SK-N-SH (cell line): Measurements from ENCODE around the gene MINDY2. TPM values are rescaled to one million over a fixed set of nuclear protein-coding genes. Genes with fewer than 3 reads are reported as not detected.

Experiments used
- CTCF ChIA-PET: fragments of 300-600, 350-600 bp; formaldehyde crosslinking; extraction: SDS; loops from one replicate; lab custom pipeline; 2021; lab: Yijun Ruan, JAX
- POLR2A ChIA-PET: fragments of 350-600 bp; sonication (Branson Sonifier 250); formaldehyde crosslinking; extraction: SDS; loops from one replicate; lab custom pipeline; 2020; ENCODE audit warnings: antibody characterized with exemption, inconsistent platforms; lab: Yijun Ruan, JAX
- DNase-seq: peaks from one replicate; pipeline ENCODE4 v3.0.0; 2012
- H2AFZ ChIP-seq: fragments of 200-600 bp; sonication (generic); 2 replicates; pipeline ENCODE4 v1.8.1; 2016; ENCODE audit warnings: antibody characterized with exemption, mild to moderate bottlenecking, low read depth
- H3F3A ChIP-seq: fragments of 200-600 bp; sonication (generic); replicated peaks from 2 replicates; pipeline ENCODE3; 2016; ENCODE audit warnings: antibody characterized with exemption, mild to moderate bottlenecking; ENCODE audit not compliant: insufficient read depth
- H3K27ac ChIP-seq, 2 experiments: fragments of 200-500 bp in 1 of 2; fragments of 200-600 bp in 1 of 2; sonication (Bioruptor generic) in 1 of 2; sonication (generic), shearing (Covaris generic) in 1 of 2; 2 replicates each; pipeline versions ENCODE4 v1.5.1 to v1.6.1; 2014 to 2016; ENCODE audit warnings: low read depth in 2 of 2, inconsistent platforms in 1 of 2, low read length in 1 of 2, mild to moderate bottlenecking in 1 of 2, mixed read lengths in 1 of 2
- H3K27me3 ChIP-seq: fragments of 200-600 bp; sonication (generic), shearing (Covaris generic); 2 replicates; pipeline ENCODE4 v1.6.1; 2016; ENCODE audit warnings: mixed run types; ENCODE audit not compliant: insufficient read depth
- H3K36me3 ChIP-seq, 2 experiments: fragments of 200-500 bp in 1 of 2; fragments of 200-600 bp in 1 of 2; sonication (Bioruptor generic) in 1 of 2; sonication (generic) in 1 of 2; replicated peaks in 1 of 2; 2 replicates each; pipeline versions ENCODE3 to v1.5.1; 2014 to 2016; ENCODE audit warnings: low read length in 1 of 2, mild to moderate bottlenecking in 1 of 2; ENCODE audit not compliant: insufficient read depth in 2 of 2, control insufficient read depth in 1 of 2
- H3K4me1 ChIP-seq, 2 experiments: fragments of 200-500 bp in 1 of 2; fragments of 200-600 bp in 1 of 2; sonication (Bioruptor generic) in 1 of 2; sonication (generic), shearing (Covaris generic) in 1 of 2; 2 replicates each; pipeline versions ENCODE4 v1.5.1 to v1.6.1; 2014 to 2016; ENCODE audit warnings: low read depth in 1 of 2, low read length in 1 of 2, mixed run types in 1 of 2; ENCODE audit not compliant: insufficient read depth in 2 of 2, control insufficient read depth in 1 of 2
- H3K4me2 ChIP-seq: fragments of 200-600 bp; sonication (generic), shearing (Covaris generic); 2 replicates; pipeline ENCODE4 v1.6.1; 2017; ENCODE audit warnings: mixed run types
- H3K4me3 ChIP-seq, 2 experiments: fragments of 200-500 bp in 1 of 2; fragments of 200-600 bp in 1 of 2; sonication (Bioruptor generic) in 1 of 2; sonication (generic), shearing (Covaris generic) in 1 of 2; 2 replicates each; pipeline versions ENCODE4 v1.5.1 to v1.8.1; 2014 to 2016; ENCODE audit warnings: low read depth in 2 of 2, inconsistent platforms in 1 of 2, low read length in 1 of 2, mild to moderate bottlenecking in 1 of 2, mixed read lengths in 1 of 2, moderate library complexity in 1 of 2
- H3K79me2 ChIP-seq: fragments of 200-600 bp; sonication (generic); 2 replicates; pipeline ENCODE4 v1.8.1; 2017; ENCODE audit warnings: mild to moderate bottlenecking; ENCODE audit not compliant: insufficient read depth
- H3K9ac ChIP-seq: fragments of 200-600 bp; sonication (generic); 2 replicates; pipeline ENCODE4 v1.6.1; 2017; ENCODE audit warnings: mixed run types
- H3K9me2 ChIP-seq: fragments of 200-600 bp; sonication (generic); 2 replicates; pipeline ENCODE4 v1.6.1; 2017; ENCODE audit warnings: mixed run types
- H3K9me3 ChIP-seq: fragments of 200-600 bp; sonication (generic); 2 replicates; pipeline ENCODE4 v1.6.1; 2017; ENCODE audit warnings: mixed run types, mild to moderate bottlenecking, moderate library complexity
- H4K20me1 ChIP-seq: fragments of 200-600 bp; sonication (generic); 2 replicates; pipeline ENCODE4 v1.6.1; 2017; ENCODE audit warnings: mild to moderate bottlenecking, mixed run types; ENCODE audit not compliant: insufficient read depth
- CHD2 ChIP-seq: fragments of 150-350 bp; IDR thresholded peaks from 2 replicates; pipeline ENCODE4 v1.6.1; 2018; ENCODE audit warnings: low read length; ENCODE audit not compliant: partially characterized antibody
- ELF1 ChIP-seq: IDR thresholded peaks from 2 replicates; pipeline ENCODE4 v1.4.0; 2012
- EP300 ChIP-seq, 2 experiments: IDR thresholded peaks; 2 replicates each; pipeline versions ENCODE4 v1.4.0 to v1.6.1; 2012; ENCODE audit warnings: borderline replicate concordance in 1 of 2, low read depth in 1 of 2, low read length in 1 of 2
- EZH2phosphoT487 ChIP-seq: fragments of 200-600 bp; sonication (generic); IDR thresholded peaks from 2 replicates; pipeline ENCODE4 v1.6.1; 2017; ENCODE audit warnings: low read depth, mixed run types, mild to moderate bottlenecking, antibody characterized with exemption, moderate library complexity, borderline replicate concordance
- FOXJ3 ChIP-seq: sonication (generic); formaldehyde crosslinking; IDR thresholded peaks from 2 replicates; pipeline ENCODE4 v1.5.1; 2020; ENCODE audit warnings: mild to moderate bottlenecking, missing genetic modification reagents
- FOXM1 ChIP-seq: IDR thresholded peaks from 2 replicates; pipeline ENCODE4 v1.4.0; 2012; ENCODE audit warnings: low read depth, mild to moderate bottlenecking
- GABPA ChIP-seq: IDR thresholded peaks from 2 replicates; pipeline ENCODE4 v1.4.0; 2012; ENCODE audit warnings: low read depth, mild to moderate bottlenecking
- GATA2 ChIP-seq: sonication (generic); formaldehyde crosslinking; IDR thresholded peaks from 2 replicates; pipeline ENCODE4 v1.5.0; 2020; ENCODE audit warnings: mild to moderate bottlenecking, missing genetic modification reagents
- JUND ChIP-seq: IDR thresholded peaks from 2 replicates; pipeline ENCODE4 v1.4.0; 2012
- MAX ChIP-seq: IDR thresholded peaks from 2 replicates; pipeline ENCODE4 v1.4.0; 2012; ENCODE audit warnings: low read depth
- PBX3 ChIP-seq: IDR thresholded peaks from 2 replicates; pipeline ENCODE4; 2012
- RCOR1 ChIP-seq: fragments of 150-350 bp; IDR thresholded peaks from 2 replicates; pipeline ENCODE4 v1.6.1; 2017; ENCODE audit warnings: antibody characterized with exemption, low read length
- REST ChIP-seq: IDR thresholded peaks from 2 replicates; pipeline ENCODE4 v1.6.1; 2012; ENCODE audit warnings: mild to moderate bottlenecking, low read depth, low read length, moderate library complexity
- RFX5 ChIP-seq: IDR thresholded peaks from 2 replicates; pipeline ENCODE4 v1.6.1; 2012; ENCODE audit warnings: mild to moderate bottlenecking, improper control_type of control experiment, low read length
- RXRA ChIP-seq: IDR thresholded peaks from 2 replicates; pipeline ENCODE4 v1.4.0; 2012; ENCODE audit warnings: low read depth, mild to moderate bottlenecking, borderline replicate concordance
- SIN3A ChIP-seq: IDR thresholded peaks from 2 replicates; pipeline ENCODE4 v1.6.1; 2012; ENCODE audit warnings: low read depth, mild to moderate bottlenecking, low read length, moderate library complexity, borderline replicate concordance
- SMC3 ChIP-seq: IDR thresholded peaks from 2 replicates; pipeline ENCODE4 v1.6.1; 2012; ENCODE audit warnings: low read depth, low read length, improper control_type of control experiment
- TAF1 ChIP-seq: IDR thresholded peaks from 2 replicates; pipeline ENCODE4 v1.6.1; 2012; ENCODE audit warnings: low read depth, mild to moderate bottlenecking, low read length, moderate library complexity, borderline replicate concordance
- TCF12 ChIP-seq: IDR thresholded peaks from 2 replicates; pipeline ENCODE4 v1.4.0; 2012
- TEAD4 ChIP-seq: IDR thresholded peaks from 2 replicates; pipeline ENCODE4 v1.4.0; 2012; ENCODE audit warnings: mild to moderate bottlenecking, borderline replicate concordance; ENCODE audit not compliant: insufficient read depth
- USF1 ChIP-seq: IDR thresholded peaks from 2 replicates; pipeline ENCODE4 v1.4.0; 2012; ENCODE audit warnings: low read depth, borderline replicate concordance
- WGBS: methylation state at CpG from one replicate; pipeline ENCODE4 v1.1.6; 2017; ENCODE audit warnings: low lambda C conversion rate; 5-methylcytosine and 5-hydroxymethylcytosine counted together
- polyA plus RNA-seq, 3 experiments: library from polyadenylated mRNA; depleted of rRNA; stranded (reverse); fragments of >200 nt; gene quantifications; 2 replicates each; pipeline ENCODE4 v1.2.3, GENCODE V29; 2012

The MINDY2 gene
- polyA plus RNA-seq, 1 of the 3 experiments (the other 2 are of a cell fraction) = 1.0 TPM

GRCh38 chr15:58736018-58736643 is 35.0 kb upstream of the MINDY2 start (continued):
- TF ChIP-seq REST (no peak), SMC3 (no peak)

GRCh38 chr15:58737298-58737697 is 33.8 kb upstream of the MINDY2 start:
- DNase-seq = no peak
- Histone ChIP-seq H3K4me2 (no peak overlapping the region), H3K9me2 (no peaks in the 10 kb centered on the region), H3F3A (no peaks in the 10 kb centered on the region), H3K9ac (no peak overlapping the region), H3K27ac (no peak overlapping the region), H4K20me1 (peaks cover 61% of the 10 kb centered on the region), H3K4me3 (no peak overlapping the region), H3K27me3 (no peaks in the 10 kb centered on the region), H3K79me2 (peaks cover 96% of the 10 kb centered on the region), H3K4me1 (peaks cover 0 to 8% of the 10 kb centered on the region in 2 experiments; a peak in 3 of 4 replicates), H2AFZ (no peak overlapping the region), H3K9me3 (no peaks in the 10 kb centered on the region), H3K36me3 (peaks cover 0 to 3% of the 10 kb centered on the region in 2 experiments)
- WGBS = 97% methylated on average over 3 of the region's 3 CpGs
- CTCF ChIA-PET = interaction anchor here (0.9 kb wide), 1 partner anchor 756 kb away, joined by 3 read pairs; no protein-coding TSS in a partner anchor
- POLR2A ChIA-PET = no interaction called here
- no peak for TF ChIP-seq JUND
- no peak for TF ChIP-seq RFX5
- TF ChIP-seq FOXJ3 (CRISPR knock-in tag) = no peak
- TF ChIP-seq FOXM1 = no peak
- TF ChIP-seq EZH2phosphoT487 = no peak
- TF ChIP-seq GATA2 (CRISPR knock-in tag) = no peak
- no peak for TF ChIP-seq CHD2
- no peak for TF ChIP-seq RCOR1
- TF ChIP-seq TAF1 = no peak
- TF ChIP-seq TCF12 = no peak
- TF ChIP-seq SIN3A = no peak
- TF ChIP-seq MAX = no peak
- no peak for TF ChIP-seq PBX3
- TF ChIP-seq USF1 = no peak
- no peak for TF ChIP-seq RXRA
- no peak for TF ChIP-seq GABPA
- no peak for TF ChIP-seq EP300 (IDR thresholded peaks at IDR 0.05; ENCODE audit: borderline replicate concordance in 1 of 2, low read depth in 1 of 2, low read length in 1 of 2)
- no peak for TF ChIP-seq TEAD4
- TF ChIP-seq ELF1 = no peak
